ENCODE measurements around the gene CHAMP1.
A peak's percentile ranks its signal among the peaks of the same experiment; 100 is the strongest.
"Not testable (repeated sequence)": the region's sequence is repeated elsewhere in the genome, so short reads cannot be mapped to it uniquely, and the experiment has no call there.

The CHAMP1 gene

GRCh38 chr13:114338959-114339358 is 24.7 kb downstream of the CHAMP1 start:
- no peak for DNase-seq

GRCh38 chr13:114339857-114340534 is 25.7 kb downstream of the CHAMP1 start:
- peak; percentile 41 for DNase-seq

- no peak for DNase-seq
Measured at GRCh38 chr13:114341003-114341777, 26.9 kb downstream of the CHAMP1 start.

GRCh38 chr13:114347256-114347655 is 33.0 kb downstream of the CHAMP1 start:
- not testable (repeated sequence) for DNase-seq

- DNase-seq: not testable (repeated sequence)
Measured at GRCh38 chr13:114352763-114353162, 38.5 kb downstream of the CHAMP1 start.

- DNase-seq: not testable (repeated sequence)
Measured at GRCh38 chr13:114353382-114353781, 39.1 kb downstream of the CHAMP1 start.

All from fibroblast of skin of right quadriceps (primary cell).